HG03571 (cell line): Measurements from ENCODE around the gene SYT15.

ENCODE experiments used
- ATAC-seq: cut with Tn5 transposase; IDR thresholded peaks from one replicate; pipeline ENCODE4 v1.9.1; 2021; ENCODE audit not compliant: unreplicated experiment

The SYT15 gene

DNA sequence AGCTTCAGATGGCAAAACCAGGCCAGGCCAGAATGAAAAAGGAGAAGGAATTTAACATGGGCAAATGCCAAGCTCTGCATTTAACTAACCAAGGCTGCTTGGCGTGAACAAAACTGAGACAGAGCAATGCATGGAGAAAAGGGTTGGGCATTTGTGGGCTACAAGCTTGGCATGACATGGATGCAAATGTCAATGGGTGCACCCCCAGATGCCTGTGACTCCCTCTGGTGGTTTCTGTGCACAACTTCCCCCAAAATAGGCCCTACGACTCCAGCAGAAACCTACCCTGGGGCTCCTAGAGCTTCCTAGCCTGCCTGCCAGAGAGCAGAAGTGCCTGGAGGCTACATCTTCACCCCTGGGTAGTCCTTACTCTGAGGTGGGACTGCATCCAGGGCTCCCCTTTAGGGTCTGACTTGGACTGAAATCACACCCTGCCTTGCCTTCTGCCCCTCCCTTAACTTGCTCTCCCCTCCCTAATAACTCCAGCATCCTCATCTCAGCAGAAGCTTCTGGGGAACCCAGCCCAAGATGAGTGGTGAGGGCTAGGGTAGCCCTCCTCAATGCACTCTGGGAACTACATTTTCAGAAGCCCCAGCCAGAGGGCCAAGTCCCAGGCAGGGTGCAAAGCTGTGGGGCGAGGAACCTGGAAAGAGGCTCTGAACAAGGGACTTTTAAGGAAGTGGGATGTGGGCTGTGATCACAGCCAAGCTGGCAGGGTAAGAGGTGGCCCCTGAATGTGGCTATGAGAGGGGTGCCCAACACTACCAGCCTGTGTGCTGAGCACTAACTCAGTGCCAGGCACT lies 33.7 kb upstream of the SYT15 start:
- ATAC-seq: no peak

DNA sequence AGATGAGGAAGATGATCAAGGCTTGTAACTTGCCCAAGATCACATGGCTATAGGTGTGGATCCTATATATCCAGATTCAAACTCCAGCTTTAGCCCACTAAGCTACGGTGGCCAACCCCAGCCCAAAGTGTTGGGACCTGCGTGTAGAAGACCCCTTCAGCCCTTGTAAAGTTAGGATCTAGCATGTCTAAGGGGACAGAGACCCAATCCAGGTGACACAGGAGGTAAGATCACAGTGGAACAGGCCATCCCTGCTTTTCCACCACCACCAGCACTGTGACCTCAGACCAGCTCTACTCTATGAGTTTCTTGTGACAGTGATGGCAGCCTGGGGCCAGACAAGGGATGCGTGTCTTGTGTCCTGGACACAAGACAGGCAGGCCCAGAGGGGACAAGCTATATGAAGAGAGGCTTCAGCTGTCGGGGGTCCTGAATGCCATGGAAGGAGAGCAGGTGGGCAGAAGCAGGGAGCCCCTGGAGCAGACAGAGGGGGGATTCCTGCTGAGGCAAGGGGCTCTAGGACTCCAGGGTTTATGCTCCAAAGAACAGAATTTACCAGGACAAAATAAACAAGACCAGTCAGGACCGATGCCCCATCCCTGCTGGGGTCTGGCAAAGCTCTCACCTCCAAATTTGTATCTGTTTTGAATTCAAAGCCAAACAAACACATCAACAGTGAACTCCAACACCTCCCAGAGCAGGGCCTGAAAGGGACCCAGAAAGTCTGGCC lies 32.9 kb upstream of the SYT15 start:
- no peak for ATAC-seq

DNA sequence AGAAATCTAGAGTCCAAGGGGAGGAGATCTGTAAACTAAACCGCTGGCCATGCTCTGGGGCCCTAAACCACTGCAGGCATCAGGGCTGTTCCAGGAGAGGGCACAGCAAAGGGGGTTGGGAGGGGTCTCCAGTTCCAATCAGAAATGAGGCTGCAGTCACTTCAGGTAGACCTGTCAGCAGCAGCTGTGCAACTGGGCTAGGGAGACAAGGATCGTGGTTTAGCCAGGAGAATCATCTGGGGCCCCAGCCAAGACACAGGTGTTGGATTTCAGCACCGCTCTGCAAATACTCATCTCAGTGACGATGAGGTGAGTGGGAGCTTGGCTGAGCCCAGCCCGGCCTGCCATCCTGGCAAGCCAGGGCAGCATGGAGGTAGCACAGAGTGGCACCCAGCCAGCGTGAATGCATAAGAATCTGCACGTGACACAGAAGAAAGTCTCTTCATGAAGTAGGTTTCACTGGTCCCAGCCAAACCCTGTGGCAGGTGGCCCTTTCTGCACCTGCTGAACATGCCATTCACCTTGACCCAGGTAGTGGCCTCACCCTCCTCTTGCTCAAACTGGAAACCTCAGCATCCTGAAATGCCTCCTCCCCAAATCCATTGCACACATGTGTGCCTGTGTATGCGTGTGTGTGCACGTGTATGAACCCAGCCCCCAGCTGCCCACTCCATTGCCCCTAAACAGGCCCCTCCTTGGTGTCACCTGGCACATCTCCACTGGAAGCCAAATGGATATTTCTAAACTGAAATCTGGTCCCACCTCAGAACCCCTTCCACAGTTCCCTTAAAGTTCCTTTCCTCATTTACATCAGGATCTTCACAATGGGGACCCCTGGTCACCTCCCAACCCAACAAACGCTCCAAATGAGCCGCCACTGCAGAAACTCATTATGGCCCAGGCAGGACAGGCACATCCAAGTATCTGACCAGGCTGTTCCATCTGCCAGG lies 32.1 kb upstream of the SYT15 start:
- ATAC-seq: no peak

DNA sequence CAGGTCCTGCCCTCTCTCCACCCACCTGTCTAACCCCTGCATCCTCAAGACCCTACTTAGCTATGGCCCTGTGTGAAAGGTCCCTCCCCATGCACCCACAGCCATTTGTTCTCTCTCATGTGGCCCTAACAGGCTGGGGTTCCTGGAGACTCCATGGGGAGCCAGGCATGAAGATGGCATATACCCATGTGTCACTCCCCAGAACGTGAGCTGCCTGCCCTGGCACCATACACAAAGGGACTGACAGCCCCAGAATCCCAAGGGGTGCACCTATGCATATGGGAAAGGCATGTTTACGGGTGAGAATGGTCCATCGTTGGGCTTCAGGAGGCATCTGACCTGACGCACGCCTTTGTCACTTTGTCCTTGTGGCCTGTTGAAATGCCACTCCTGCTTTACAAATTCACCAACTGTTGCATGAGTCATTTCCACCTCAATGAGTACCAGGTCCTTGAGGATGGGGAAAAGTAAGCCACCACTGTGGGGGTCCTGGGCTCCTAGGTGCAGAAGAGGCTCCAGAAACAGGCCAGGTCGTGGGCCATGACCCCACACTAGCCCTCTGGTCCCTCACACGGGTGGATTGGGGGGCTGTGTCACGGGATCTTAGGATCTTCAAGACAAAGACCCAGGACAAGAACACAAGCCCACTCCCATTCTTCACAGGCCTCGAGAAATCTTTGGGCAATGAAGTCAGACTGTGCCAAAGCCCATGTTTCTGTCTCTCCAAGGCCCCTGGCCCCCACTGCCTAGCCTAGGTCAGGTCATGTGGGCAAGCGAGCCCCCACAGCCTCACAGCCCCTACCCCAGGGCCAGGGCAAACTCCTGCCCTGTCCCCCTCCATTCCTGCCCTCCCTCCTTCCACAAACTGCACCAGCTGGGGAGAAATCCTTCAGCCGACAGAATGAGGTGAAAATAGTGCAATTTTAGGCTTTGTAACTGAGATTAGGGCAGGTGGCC lies 31.1 kb upstream of the SYT15 start:
- ATAC-seq: no peak

DNA sequence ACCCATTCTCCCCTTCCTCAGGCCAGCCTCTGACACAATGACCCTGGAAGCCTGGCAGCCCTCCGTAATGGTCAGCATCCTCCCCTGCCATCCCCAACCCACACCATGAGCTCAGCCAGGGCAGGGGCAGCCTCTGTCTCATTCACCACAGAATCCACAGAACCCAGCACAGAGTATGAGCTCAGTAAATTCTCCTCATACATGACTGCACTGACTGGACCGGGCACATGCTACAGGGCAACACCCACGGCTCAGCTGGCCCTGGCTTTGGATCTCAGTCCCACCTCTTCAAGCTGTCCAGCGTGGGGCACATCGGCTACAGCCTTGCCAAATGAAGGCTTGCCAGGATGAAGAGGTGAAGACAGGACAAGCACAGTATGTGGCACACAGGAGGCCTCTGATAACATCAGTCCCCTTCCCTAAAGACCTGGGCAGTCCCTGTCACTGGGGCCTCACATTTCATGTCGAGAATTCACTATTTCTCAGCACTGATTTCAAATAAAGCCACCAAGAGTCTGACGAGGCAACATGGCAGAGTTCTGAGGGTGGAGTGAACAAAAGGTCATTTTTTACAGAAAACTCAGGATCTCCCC lies 30.3 kb upstream of the SYT15 start:
- no peak for ATAC-seq

DNA sequence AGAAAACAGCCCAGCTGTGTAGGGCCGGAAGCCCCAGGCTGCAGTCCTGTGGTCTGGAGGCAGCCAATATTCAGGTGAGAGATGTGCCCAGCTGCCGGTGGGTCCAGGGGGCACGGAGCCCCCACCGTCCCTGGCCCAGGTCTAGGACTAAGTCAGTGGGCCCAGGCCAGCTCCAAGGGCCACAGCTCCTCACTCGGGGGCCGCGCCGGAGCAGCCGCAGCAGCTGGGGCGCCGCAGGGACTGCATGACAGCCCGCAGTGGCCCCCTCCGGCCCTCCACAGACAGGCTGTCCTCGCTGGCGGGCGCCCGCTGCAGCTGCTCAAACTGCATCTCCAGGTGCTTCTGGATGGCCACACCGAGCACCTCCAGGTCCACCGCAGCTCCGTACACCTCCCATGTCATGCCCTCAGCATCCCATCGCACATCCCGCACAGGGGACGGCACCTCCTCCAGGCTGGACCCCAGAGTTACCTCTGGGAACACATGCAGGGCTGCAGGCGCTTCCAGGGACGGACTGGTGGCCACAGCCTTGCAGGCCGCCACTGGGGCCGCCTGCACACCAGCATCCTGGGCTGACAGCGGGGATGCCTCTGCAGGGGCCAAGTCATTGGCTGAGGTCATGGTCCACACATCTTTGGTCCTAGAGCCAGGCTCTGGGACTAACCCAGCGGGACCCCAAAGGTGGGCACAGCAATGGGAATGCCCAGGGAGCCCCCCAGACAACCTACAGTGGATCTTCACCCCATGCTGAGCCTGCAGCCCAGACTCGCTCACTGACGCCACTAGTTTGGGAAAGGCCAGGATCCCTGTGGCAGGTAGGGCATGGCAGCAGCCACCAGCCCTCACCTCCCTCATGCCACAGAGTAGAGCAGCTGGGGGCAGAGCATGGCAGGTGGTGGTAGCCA lies 29.5 kb upstream of the SYT15 start:
- no peak for ATAC-seq

DNA sequence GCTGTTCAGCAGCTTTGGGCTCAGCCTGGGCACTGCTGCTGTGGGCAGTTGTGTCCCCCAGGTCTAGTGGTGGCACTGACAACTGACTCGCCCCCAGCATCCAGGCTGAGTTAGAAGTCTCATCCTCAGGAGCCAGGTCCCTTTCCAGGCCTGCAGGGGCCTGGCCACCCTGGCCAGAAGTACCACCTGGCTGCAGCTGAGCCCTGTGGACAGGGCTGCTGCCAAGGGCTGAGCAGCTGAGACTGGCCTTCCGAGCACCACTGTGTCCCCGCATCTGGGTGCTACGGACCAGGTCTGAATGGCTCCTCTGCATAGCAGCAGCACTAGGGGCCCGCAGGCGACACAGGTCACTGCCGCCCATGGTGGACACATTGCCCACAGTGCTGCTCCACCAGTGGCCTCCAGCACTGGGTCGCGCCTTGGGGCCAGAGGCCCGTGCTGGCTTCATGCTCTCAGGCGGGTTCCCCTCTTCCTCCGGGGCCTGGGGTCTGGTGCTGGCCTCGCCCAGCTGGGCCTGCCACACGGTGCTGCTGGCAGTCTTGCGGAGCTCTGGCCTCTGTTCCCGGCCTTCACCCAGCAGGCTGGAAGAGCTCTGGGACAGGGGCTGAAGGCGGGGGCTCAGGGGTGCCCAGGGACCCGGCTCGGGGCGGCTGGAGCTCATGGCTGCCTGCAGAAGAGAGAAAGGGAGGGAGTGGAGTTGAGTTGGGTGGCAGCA lies 28.7 kb upstream of the SYT15 start:
- ATAC-seq: no peak

DNA sequence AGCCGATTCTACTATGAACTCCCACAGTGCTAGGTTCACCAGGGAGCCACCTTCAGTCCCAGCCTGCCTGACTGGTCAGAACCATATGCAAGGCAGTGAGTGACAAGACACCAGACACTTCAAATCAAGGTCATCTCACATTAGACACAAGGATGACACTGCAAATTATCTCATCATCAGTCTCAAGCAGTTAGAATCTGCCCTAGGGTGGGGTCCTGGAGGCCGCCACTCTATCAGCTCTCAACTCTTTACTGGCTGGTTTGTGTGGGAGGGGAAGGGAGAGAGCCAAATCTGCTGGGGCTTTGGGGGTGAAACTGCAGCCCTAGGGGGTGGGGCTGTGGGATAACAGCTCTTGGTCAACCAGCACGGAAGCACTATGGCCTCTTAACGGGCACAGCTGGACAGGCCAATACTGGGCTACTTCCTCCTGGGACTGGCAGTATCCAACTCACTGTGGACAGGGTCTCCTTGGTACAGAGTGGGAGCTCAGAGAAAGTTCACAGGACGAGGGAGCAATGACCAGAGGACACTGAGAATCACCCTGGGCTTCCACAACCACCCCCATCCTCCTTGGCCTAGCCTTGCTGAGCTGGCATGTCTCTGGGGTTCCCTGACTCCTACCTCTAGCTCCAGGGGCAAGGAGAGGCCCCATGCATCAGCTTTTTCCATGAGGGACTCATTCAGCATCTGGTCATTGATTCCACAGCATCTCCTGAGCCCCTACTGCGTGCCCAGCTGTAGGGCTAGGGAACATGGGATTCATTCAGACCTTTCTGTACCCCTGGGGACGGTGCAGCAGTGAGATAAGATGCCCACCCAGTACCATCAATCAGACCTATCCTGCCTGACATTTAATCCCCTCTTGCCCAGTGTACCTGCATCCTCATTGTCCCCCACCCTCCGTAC lies 27.9 kb upstream of the SYT15 start:
- no peak for ATAC-seq

DNA sequence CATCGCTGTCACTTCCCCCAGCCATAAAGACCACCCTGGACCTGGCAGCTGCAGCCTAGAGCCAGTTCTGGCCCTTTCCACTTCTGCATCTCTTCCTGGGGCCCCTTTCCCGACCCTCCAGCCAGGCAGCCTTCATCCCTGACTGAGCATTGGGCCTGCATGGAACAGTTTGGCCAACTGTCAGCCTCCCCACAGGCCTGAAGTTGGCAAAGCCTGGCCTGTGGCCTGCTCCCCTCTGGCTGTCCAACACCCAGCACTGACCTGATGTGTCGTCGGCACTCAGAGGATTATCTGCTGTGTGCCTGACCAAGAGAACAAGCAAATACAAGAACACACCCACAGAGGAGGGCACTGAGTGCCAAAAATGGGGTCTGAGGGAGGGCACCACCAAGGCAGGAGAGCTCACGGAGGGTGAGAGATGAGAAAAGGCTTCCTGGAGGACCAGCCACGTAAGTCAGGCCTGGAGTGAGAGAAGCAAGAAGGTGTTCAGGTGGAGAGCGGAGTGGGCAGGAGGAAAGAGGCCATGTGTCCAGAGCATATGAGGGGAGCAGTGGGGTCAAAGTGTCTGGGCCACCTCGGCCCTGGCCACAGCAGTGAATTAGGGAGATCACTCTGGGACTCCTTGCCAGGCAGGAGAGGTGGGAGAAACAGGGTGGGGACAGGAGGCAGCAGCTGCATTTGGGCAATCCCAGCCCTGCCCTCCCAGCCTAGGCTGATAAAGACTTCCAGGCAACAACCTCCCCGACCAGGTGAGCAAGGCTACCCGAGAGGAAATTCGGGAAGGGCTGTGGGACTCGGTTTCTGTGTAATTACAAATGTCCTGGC lies 27.0 kb upstream of the SYT15 start:
- no peak for ATAC-seq

DNA sequence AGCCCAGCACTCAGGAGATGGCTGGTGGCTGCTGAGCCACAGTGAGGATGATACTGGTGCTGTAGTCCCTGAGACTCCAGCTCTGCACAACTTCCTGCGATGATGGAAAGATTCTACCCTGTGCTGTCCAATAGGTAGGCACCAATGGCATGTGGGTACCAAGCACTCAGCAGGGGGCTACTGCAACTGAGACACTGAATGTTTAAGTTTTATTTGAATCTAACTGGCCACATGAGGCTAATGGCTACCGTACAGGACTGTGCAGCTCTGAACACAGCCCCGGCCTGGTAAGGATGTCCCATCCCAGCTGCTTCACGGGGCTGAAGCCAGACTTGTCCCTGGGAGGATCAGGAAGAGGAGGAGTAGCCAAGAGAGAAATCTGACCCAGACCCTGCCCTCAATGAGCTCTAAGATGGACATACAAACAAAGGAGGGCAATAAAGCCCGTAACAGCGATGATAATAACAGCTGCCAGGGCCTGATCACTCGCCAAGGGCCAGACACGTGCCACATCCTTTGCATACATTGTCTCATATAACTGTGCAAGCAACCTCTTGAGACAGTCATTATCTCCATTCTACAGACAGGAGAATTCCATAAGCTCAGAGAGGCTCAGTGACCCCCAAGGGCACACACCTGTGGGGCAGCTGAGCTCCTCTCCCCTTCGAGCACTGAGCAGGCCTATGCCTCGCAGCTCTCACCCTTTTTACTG lies 26.2 kb upstream of the SYT15 start:
- ATAC-seq: no peak

DNA sequence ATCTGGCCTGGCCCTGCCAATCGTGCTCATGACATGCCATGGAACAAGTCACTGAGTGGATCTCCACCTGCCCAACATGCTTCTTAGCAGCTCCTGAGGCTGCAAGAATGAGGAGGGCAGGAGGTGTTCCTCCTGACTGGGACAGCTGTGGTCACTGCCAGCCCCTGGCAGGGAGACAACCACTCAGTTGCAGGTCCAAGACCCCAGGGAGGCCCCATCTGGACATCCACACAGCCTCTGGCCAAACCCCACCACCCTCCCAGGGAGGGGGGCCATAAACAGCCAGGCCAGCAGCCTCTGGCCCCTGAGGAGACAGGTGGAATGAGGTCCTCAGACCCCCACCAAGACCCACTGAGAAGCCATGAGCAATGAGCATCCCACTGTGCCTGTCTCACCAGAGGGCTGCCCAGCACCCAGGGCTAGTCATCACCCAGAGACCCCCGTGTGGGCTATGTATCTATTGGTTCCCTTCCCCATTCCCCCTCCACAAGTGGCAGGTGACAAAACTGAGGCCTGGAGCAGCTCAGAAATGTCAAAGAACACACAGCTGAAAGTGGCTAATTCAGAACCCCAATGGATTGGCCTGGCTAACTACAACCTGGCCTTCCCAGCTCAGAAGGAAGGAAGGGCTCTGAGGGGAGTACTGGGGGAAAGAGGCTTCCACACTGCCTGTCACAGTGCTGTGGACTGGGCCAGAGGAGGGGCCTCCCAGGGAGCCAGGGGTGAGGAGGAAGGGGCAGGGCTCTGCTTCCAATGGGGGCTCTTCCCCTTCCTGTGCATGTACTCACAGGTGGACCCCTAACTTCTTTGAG lies 25.5 kb upstream of the SYT15 start:
- ATAC-seq: no peak

DNA sequence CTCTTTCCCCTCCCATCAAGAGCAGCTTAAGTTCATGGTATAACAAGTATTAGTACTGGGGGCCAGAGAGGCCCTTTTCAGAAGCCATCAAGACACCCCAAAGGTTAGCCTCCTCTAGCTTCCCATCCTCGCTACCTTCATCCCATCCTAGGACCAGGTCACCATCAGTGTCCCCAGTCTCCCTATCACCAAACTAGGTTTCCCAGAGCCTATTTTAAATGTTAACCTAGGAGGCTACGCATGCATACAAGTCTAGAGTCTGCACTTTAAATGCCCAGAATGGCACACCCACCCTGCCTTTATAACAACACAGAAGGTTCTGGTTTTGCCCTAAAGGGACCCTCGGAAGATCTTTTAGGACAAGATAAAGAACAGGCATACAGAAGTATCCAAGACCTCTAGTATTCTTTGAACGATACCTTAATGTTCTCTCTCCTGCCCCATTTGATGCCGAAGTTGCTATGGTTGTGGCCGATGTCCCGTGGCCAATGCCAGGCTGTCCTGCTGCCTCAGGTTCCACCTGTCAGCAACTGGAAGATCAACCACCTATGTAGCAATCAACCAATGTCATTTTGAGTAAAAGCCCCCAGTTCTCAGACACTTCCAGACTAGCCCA lies 24.7 kb upstream of the SYT15 start:
- no peak for ATAC-seq

DNA sequence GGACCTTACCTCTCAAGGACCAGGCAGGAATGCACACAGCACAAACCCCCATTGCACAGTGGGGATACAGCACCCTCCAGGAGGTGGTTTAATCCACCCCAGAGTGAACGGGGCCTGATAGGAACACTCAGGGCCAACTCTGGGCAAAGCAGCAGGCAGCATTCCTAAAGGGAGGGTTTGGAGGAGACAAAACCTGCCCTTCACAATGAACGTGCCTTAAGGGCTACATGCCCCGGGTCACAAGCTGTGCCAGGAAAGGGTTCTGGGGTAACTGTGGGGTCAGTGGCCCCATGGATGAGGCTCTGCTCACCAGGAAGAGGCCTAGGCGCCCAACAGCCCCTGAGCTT lies 23.6 kb upstream of the SYT15 start:
- ATAC-seq: no peak

DNA sequence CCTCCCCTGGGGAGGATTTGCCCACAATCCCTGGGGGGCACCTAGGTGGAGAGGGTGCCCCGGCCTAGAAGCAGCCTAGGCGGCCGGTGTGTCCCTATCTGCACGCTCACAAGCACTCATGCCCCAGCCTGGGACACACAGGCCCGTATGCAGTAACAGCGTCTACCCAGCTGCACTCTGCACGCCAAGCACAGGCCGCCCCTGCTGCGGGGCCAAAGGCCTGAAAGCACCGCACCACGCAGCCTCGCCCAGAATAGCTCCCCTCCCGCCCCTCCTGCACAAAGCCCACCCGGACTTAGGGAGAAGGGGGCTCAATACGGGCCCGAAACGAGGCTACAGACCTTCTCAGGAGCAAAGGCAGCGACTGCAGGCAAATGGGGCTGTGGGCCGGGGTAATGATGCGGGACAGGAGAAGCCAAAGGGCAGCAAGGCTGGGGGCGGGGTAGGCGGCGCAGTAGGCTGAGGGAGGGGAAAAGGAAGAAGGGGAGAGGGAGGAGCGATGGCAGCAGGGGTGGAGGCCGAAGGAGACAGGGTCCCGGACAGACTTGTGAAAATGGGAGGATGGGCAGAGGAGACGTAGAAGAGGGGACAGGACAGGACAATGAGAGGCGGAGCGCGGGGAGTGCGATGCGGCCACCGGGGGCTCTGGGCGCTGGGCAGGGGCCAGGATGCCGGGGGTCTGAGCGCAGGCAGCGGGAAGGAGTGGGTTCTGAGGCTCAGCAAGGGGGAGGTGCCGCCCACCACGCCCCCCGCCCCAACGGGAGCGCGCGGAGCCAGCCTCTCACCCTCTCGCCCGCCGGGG lies 23.0 kb upstream of the SYT15 start:
- no peak for ATAC-seq
